ENCODE data around the gene POLR2L.

POLR2L gene

DNA sequence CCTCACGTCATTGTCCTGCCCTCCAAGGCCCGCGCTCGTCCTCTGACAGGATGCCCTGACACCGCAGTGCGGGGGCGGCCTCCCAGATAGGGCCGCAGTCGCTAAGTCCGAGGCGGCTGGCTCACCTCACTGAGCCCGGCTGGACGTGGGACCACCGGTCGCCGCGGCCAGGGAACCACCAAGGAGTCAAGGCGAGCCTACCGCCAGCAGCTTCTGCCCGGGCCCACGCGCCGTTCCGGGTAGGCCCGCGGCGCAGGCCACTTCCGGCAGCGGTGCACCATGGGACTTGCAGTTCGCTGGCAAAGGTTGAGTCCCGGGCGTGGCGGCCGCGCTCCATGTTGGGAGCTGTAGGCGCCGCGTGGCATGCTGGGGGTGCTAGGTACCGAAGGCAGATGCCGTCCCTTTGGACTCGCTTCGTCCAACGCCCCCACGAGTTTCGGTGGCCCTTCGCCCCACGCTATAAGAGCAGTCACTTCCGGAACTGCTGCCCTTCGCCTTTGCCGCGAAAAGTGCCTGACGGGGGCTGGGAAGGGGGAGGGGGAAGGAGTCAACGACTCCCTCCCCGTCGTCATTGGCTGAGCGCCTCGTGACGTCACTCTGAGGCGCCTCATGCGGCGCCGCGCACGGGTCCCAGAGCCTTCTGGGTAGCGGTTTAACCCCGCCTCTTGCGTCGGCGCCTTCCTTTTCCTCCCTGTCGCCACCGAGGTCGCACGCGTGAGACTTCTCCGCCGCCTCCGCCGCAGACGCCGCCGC is 32.9 kb downstream of the POLR2L start, which contains the start of gene RPLP2:
Gene RPLP2, plus strand, starts transcription at position 681 of the 753 bp plus-strand sequence. CDS start 268 bp downstream, outside the sequence.
- peak; percentile 100 for FAIRE-seq
- peak; percentile 94 for TF ChIP-seq POLR2AphosphoS5 (IDR thresholded peaks at IDR 0.05; ENCODE audit: low read depth, low read length)
- TF ChIP-seq POU2F2 (IDR thresholded peaks at IDR 0.05; ENCODE audit: low read depth, low read length) = peak; percentile 42; the same call in 1 of the 2 replicates
- peak; percentile 92 for TF ChIP-seq POLR2A (IDR thresholded peaks at IDR 0.05; ENCODE audit: low read depth, low read length)
- no peak for TF ChIP-seq SPI1 (IDR thresholded peaks at IDR 0.05; ENCODE audit: low read depth, low read length)
- peak; percentile 97 for TF ChIP-seq TAF1 (IDR thresholded peaks at IDR 0.05; ENCODE audit: low read depth, low read length)
- peak; percentile 21 for TF ChIP-seq PAX5 (IDR thresholded peaks at IDR 0.05; ENCODE audit: insufficient read depth, low read length, severe bottlenecking)
- DNase-seq (ENCODE audit: insufficient read length, low spot score) = peak; percentile 99

DNA sequence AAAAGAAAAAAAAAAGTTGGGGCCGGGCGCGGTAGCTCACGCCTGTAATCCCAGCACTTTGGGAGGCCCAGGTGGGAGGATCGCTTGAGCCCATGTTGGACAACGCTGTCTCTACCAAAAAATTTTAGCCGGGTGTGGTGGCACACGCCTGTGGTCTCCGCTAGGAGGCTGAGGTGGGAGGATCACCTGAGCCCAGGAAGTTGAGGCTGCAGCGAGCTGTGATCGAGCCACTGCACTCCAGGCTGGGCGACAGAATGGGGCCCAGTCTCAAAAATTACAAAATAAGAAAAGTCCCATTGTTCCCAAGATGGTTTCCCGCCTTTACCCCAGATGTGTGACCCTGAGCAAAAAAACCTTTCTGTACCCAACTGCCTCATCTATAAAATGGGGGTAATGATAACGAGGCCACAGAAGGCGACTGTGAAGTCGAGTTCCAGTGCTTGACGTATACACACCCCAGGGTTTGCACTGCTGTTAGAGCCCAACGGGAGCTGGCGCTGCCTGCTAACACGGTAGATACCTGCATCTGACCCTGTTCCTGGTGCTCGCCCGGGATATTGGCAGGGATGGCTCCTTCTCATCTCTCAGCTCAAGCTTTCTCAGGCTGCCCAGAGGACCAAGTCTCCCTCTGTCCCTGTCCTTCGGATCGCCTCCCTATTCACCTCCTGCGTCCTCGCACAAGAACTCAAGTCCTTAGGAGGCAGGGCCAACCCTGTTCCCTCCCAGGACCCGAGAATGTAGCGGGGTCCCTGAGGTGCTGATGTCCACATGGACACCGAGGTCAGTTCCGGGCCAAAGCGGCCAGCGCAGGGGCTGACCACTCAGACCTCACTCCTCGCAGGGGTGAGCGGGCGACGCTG is 33.7 kb downstream of the POLR2L start:
- FAIRE-seq = peak; percentile 35
- no peak for TF ChIP-seq TAF1 (IDR thresholded peaks at IDR 0.05; ENCODE audit: low read depth, low read length)
- no peak for TF ChIP-seq POU2F2 (IDR thresholded peaks at IDR 0.05; ENCODE audit: low read depth, low read length)
- TF ChIP-seq PAX5 (IDR thresholded peaks at IDR 0.05; ENCODE audit: insufficient read depth, low read length, severe bottlenecking) = no peak
- no peak for TF ChIP-seq SPI1 (IDR thresholded peaks at IDR 0.05; ENCODE audit: low read depth, low read length)

DNA sequence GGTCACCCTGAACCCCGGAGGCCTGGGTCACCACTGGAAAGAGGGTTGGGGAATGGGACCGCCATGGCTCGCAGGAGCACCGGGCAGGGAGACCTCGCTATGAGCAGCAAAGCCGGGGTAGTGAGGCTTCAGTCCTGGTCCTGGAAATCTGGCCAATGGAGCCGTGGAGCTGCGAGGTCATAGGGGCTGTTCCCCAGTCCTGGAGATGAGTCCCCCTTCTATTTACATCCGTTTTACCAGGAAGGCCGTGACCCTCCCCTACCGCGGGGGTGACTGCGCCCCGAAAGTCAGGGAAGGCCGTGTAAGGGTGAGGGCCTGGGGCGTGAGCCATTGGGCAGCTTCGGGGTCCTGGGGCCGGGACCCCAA is 37.7 kb downstream of the POLR2L start:
- FAIRE-seq = no peak
- no peak for TF ChIP-seq PAX5 (IDR thresholded peaks at IDR 0.05; ENCODE audit: insufficient read depth, low read length, severe bottlenecking)
- no peak for DNase-seq (ENCODE audit: insufficient read length, low spot score)

More for the DNA sequence above, 33.7 kb downstream of the POLR2L start:
- DNase-seq (ENCODE audit: insufficient read length, low spot score) = no peak

DNA sequence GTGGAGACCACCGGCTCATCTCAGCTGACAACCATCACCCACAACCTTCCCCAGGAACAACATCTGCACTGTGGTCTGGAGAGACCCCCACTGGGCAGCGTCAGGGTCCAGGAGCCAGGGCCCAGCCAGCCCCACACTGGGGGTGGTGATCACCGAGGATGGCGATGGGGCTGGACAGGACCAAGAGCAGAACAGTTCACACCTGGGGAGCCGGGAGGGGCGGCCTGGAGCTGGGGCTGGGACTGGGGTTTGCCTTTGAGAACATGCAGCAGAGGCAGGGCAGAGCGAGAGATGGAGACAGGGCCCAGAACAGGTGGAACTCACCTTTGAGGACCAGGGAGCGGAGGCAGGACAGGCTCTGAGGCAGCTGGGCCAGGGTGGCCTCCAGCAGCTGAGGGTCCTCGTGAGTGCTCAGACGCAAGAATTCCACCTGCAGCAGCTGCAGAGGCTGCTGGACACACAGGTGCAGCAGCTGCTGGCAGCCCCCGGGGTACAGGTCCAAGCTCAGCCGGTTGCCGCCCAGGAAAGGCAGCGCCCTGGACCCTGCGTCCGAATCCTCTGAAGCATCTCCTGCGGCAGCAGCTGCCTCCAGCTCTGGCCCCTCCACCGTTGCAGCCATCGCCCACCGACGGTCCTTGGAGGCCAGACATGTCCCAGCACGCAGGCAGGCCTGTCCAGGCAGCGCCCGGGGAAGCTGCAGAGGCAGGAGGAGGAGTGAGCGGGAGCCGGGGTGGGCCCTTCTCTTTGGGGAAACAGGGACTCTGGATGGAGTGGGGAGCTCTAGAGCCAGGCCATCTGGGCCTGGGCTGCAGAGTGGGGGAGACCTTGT is 38.3 kb downstream of the POLR2L start:
- FAIRE-seq (peak; percentile 55), DNase-seq (ENCODE audit: insufficient read length, low spot score) (no peak)
- TF ChIP-seq POLR2AphosphoS5 (IDR thresholded peaks at IDR 0.05; ENCODE audit: low read depth, low read length) (no peak), POLR2A (IDR thresholded peaks at IDR 0.05; ENCODE audit: low read depth, low read length) (no peak), SPI1 (IDR thresholded peaks at IDR 0.05; ENCODE audit: low read depth, low read length) (no peak), TAF1 (IDR thresholded peaks at IDR 0.05; ENCODE audit: low read depth, low read length) (no peak), POU2F2 (IDR thresholded peaks at IDR 0.05; ENCODE audit: low read depth, low read length) (no peak)

DNA sequence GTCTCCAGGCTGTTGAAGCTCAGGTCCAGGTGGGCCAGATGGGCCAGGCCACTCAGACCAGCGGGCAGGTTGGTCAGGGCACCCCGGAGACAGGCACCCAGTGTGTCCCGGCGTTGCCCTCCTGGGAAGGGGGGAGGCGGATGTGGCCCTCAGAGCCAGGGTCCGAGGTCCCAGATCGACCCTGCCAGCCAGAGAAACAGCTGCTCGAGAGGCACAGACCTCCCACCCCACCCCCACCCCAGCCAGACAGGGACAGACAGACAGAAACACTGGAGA is 38.9 kb downstream of the POLR2L start:
- FAIRE-seq = no peak
- DNase-seq (ENCODE audit: insufficient read length, low spot score) = no peak
- TF ChIP-seq PAX5 (IDR thresholded peaks at IDR 0.05; ENCODE audit: insufficient read depth, low read length, severe bottlenecking) (no peak), POLR2AphosphoS5 (IDR thresholded peaks at IDR 0.05; ENCODE audit: low read depth, low read length) (no peak), SPI1 (IDR thresholded peaks at IDR 0.05; ENCODE audit: low read depth, low read length) (no peak), POLR2A (IDR thresholded peaks at IDR 0.05; ENCODE audit: low read depth, low read length) (no peak), TAF1 (IDR thresholded peaks at IDR 0.05; ENCODE audit: low read depth, low read length) (no peak), POU2F2 (IDR thresholded peaks at IDR 0.05; ENCODE audit: low read depth, low read length) (no peak)

DNA sequence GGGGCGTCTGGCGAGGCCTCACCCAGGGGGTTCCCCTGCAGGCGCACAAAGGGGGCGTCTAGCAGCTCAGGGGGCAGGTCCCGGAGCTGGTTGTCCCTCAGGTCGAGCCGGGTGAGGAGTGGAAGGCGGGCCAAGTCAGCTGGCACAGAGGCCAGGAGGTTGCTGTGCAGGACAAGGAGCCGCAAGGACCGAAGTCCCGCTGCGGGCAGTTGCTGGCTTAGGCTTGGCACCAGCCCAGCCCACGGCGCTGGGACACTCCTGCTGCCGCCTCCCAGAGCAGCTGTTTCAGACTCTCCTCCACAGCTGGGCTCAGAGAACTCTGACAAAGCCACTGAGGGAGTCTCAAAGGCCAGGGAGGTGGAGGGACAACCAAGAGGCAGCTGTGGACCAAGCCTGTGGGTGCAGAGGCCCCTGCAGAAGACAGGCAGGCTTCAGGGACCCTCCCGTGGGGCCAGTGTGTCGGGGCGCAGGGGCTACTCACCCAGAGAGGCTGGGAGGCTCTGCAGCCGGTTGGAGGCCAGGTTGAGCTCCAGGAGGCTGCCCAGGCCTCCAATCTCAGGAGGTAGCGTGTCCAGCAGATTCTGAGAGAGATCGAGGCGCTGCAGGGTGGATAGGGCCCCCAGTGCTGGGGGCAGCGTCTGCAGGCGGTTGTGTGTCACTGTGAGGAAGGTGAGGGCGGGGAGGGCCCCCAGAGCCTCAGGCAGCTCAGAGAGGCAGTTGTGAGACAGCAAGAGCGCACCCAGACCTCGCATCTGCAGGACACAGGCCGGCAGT is 39.4 kb downstream of the POLR2L start:
- no peak for TF ChIP-seq SPI1 (IDR thresholded peaks at IDR 0.05; ENCODE audit: low read depth, low read length)
- TF ChIP-seq PAX5 (IDR thresholded peaks at IDR 0.05; ENCODE audit: insufficient read depth, low read length, severe bottlenecking) = no peak
- no peak for TF ChIP-seq POLR2A (IDR thresholded peaks at IDR 0.05; ENCODE audit: low read depth, low read length)
- TF ChIP-seq POU2F2 (IDR thresholded peaks at IDR 0.05; ENCODE audit: low read depth, low read length) = no peak
- TF ChIP-seq TAF1 (IDR thresholded peaks at IDR 0.05; ENCODE audit: low read depth, low read length) = no peak
- TF ChIP-seq POLR2AphosphoS5 (IDR thresholded peaks at IDR 0.05; ENCODE audit: low read depth, low read length) = no peak
- FAIRE-seq (no peak), DNase-seq (ENCODE audit: insufficient read length, low spot score) (no peak)

DNA sequence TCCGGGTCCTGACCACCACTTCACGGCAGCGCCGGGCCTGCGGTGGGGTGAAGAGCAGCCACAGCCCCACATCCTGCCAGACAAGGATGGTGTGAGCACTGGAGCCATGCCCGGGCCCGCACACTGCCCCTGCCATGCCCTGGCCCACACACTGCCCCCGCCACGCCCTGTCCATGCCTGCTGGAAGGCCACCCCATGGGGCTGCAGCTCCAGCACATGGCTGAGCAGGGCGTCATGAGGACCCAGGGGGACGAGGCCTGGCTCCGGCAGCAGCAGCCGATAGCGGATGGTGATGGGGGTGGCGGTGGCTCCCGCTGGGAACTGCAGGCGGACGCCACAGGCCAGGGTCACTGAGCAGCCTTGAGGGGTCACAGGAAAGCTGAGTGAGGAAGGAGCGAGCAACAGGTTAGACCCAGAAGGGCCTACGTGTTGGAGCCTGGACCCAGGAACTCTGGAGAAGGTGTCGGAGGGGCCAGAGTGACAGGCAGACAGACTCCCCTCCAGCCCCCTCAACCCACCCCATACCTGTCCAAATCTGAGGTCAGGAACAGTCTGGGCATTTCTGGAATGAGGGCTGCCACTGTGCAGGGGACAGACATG is 40.2 kb downstream of the POLR2L start:
- no peak for DNase-seq (ENCODE audit: insufficient read length, low spot score)
- TF ChIP-seq POLR2A (IDR thresholded peaks at IDR 0.05; ENCODE audit: low read depth, low read length) (no peak), POLR2AphosphoS5 (IDR thresholded peaks at IDR 0.05; ENCODE audit: low read depth, low read length) (no peak), TAF1 (IDR thresholded peaks at IDR 0.05; ENCODE audit: low read depth, low read length) (no peak), PAX5 (IDR thresholded peaks at IDR 0.05; ENCODE audit: insufficient read depth, low read length, severe bottlenecking) (no peak), POU2F2 (IDR thresholded peaks at IDR 0.05; ENCODE audit: low read depth, low read length) (no peak), SPI1 (IDR thresholded peaks at IDR 0.05; ENCODE audit: low read depth, low read length) (no peak)
- FAIRE-seq = no peak

DNA sequence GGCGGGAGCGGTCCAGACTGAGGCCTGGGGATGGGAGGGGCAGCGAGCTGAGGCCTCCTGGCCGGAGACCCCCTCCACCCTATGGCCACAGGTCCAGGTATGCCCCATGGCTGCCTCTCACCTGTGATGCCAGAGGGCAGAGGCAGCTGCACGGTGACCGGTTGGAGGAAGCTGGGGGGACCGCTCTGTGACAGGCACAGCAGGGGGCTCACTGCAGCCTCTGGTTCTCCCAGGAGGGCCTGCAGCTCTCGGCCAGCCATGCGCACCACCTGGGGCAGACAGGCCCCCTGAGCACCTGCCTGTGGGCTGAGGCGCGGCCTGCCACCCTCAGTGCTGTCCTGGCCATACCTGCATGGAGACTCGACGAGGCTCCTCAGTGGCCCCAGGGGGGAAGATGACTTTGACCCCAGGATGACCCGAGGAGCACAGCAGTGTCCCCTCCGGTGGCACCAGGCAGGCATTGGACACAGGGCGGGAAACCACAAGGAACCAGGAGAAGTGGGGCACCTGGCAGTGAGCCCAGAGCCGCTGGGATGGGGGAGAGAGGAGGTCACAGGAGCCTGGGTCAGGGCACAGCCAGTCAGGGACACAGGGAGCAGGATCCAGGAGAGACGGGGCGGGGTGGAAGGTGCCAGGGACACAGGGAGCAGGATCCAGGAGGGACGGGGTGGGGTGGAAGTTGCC is 41.1 kb downstream of the POLR2L start:
- FAIRE-seq (no peak), DNase-seq (ENCODE audit: insufficient read length, low spot score) (no peak)
- TF ChIP-seq POLR2A (IDR thresholded peaks at IDR 0.05; ENCODE audit: low read depth, low read length) (no peak), SPI1 (IDR thresholded peaks at IDR 0.05; ENCODE audit: low read depth, low read length) (no peak), POU2F2 (IDR thresholded peaks at IDR 0.05; ENCODE audit: low read depth, low read length) (no peak), PAX5 (IDR thresholded peaks at IDR 0.05; ENCODE audit: insufficient read depth, low read length, severe bottlenecking) (no peak), POLR2AphosphoS5 (IDR thresholded peaks at IDR 0.05; ENCODE audit: low read depth, low read length) (no peak), TAF1 (IDR thresholded peaks at IDR 0.05; ENCODE audit: low read depth, low read length) (no peak)
